ENCODE data around the gene CCL1. TPM values are rescaled to one million over a fixed set of nuclear protein-coding genes. Genes with fewer than 3 reads are reported as not detected.

The CCL1 gene
- not detected for polyA plus RNA-seq (2012; ENCODE audit: insufficient read length, low read depth)

GRCh38 chr17:34363183-34363661 lies at the start of gene CCL1:
Gene CCL1, minus strand, starts transcription at chr17:34363233. Its CDS starts 72 bp downstream, at chr17:34363161.
- no peak for TF ChIP-seq REST (IDR thresholded peaks at IDR 0.05; ENCODE audit: insufficient read depth in 1 of 2, low read depth in 2 of 2, low read length in 2 of 2)
- no peak for TF ChIP-seq SIN3A (IDR thresholded peaks at IDR 0.05; ENCODE audit: borderline replicate concordance, insufficient read depth, low read length)
- no peak for TF ChIP-seq POLR2AphosphoS5 (IDR thresholded peaks at IDR 0.05; ENCODE audit: low read depth, low read length)
- TF ChIP-seq FOXP2 (optimal IDR thresholded peaks at IDR 0.05; ENCODE audit: borderline replicate concordance, extremely low read depth, extremely low read length, insufficient read depth) = no peak
- TF ChIP-seq TAF1 (IDR thresholded peaks at IDR 0.05; ENCODE audit: borderline replicate concordance, insufficient read depth, low read length) = no peak

GRCh38 chr17:34412534-34412933 lies 49.5 kb upstream of the CCL1 start:
- TF ChIP-seq FOXP2 (optimal IDR thresholded peaks at IDR 0.05; ENCODE audit: borderline replicate concordance, extremely low read depth, extremely low read length, insufficient read depth) (no peak), SIN3A (IDR thresholded peaks at IDR 0.05; ENCODE audit: borderline replicate concordance, insufficient read depth, low read length) (no peak), REST (IDR thresholded peaks at IDR 0.05; ENCODE audit: insufficient read depth in 1 of 2, low read depth in 2 of 2, low read length in 2 of 2) (no peak), POLR2AphosphoS5 (IDR thresholded peaks at IDR 0.05; ENCODE audit: low read depth, low read length) (no peak), TAF1 (IDR thresholded peaks at IDR 0.05; ENCODE audit: borderline replicate concordance, insufficient read depth, low read length) (no peak)

GRCh38 chr17:34411646-34412421 lies 48.8 kb upstream of the CCL1 start:
- no peak for TF ChIP-seq TAF1 (IDR thresholded peaks at IDR 0.05; ENCODE audit: borderline replicate concordance, insufficient read depth, low read length)
- TF ChIP-seq REST (IDR thresholded peaks at IDR 0.05; ENCODE audit: insufficient read depth in 1 of 2, low read depth in 2 of 2, low read length in 2 of 2) = no peak
- TF ChIP-seq POLR2AphosphoS5 (IDR thresholded peaks at IDR 0.05; ENCODE audit: low read depth, low read length) = no peak
- no peak for TF ChIP-seq SIN3A (IDR thresholded peaks at IDR 0.05; ENCODE audit: borderline replicate concordance, insufficient read depth, low read length)
- no peak for TF ChIP-seq FOXP2 (optimal IDR thresholded peaks at IDR 0.05; ENCODE audit: borderline replicate concordance, extremely low read depth, extremely low read length, insufficient read depth)

GRCh38 chr17:34409352-34409751 lies 46.3 kb upstream of the CCL1 start:
- TF ChIP-seq FOXP2 (optimal IDR thresholded peaks at IDR 0.05; ENCODE audit: borderline replicate concordance, extremely low read depth, extremely low read length, insufficient read depth) (no peak), TAF1 (IDR thresholded peaks at IDR 0.05; ENCODE audit: borderline replicate concordance, insufficient read depth, low read length) (no peak), POLR2AphosphoS5 (IDR thresholded peaks at IDR 0.05; ENCODE audit: low read depth, low read length) (no peak), REST (IDR thresholded peaks at IDR 0.05; ENCODE audit: insufficient read depth in 1 of 2, low read depth in 2 of 2, low read length in 2 of 2) (no peak), SIN3A (IDR thresholded peaks at IDR 0.05; ENCODE audit: borderline replicate concordance, insufficient read depth, low read length) (no peak)

Data from PFSK-1 (cell line).